GM18520 (cell line): Measurements from ENCODE around the gene LEMD3.
A peak's percentile ranks its signal among the peaks of the same experiment; 100 is the strongest.

Experiments used
- ATAC-seq: cut with Tn5 transposase; IDR thresholded peaks from one replicate; pipeline ENCODE4 v1.9.1; 2021; ENCODE audit not compliant: unreplicated experiment

Gene LEMD3

GRCh38 chr12:65169320-65170208 lies at the start of gene LEMD3:
Gene LEMD3 (plus strand): TSS chr12:65169583. CDS start chr12:65169597, 14 bp downstream.
- peak; percentile 91 for ATAC-seq

- no peak for ATAC-seq
Measured at GRCh38 chr12:65121049-65121955, 48.1 kb upstream of the LEMD3 start, which contains the start of gene WIF1. Gene WIF1 (minus strand): TSS chr12:65121305. CDS start chr12:65121191, 114 bp downstream.

- ATAC-seq, result no peak
Measured at GRCh38 chr12:65121956-65122469, 47.4 kb upstream of the LEMD3 start.

- ATAC-seq, result no peak
Measured at GRCh38 chr12:65122703-65123102, 46.7 kb upstream of the LEMD3 start.

GRCh38 chr12:65123435-65124063 lies 45.8 kb upstream of the LEMD3 start:
- no peak for ATAC-seq

GRCh38 chr12:65125247-65125646 lies 44.1 kb upstream of the LEMD3 start:
- no peak for ATAC-seq

- ATAC-seq, result no peak
Measured at GRCh38 chr12:65125975-65126374, 43.4 kb upstream of the LEMD3 start.

GRCh38 chr12:65126482-65126881 lies 42.9 kb upstream of the LEMD3 start:
- no peak for ATAC-seq

GRCh38 chr12:65133879-65134278 lies 35.5 kb upstream of the LEMD3 start:
- ATAC-seq, result no peak

- ATAC-seq, result no peak
Measured at GRCh38 chr12:65139389-65139788, 30.0 kb upstream of the LEMD3 start.

- no peak for ATAC-seq
Measured at GRCh38 chr12:65140738-65141137, 28.6 kb upstream of the LEMD3 start.

GRCh38 chr12:65147312-65147905 lies 22.0 kb upstream of the LEMD3 start:
- no peak for ATAC-seq

GRCh38 chr12:65152012-65152411 lies 17.4 kb upstream of the LEMD3 start:
- ATAC-seq, result no peak

GRCh38 chr12:65152596-65152995 lies 16.8 kb upstream of the LEMD3 start:
- no peak for ATAC-seq

GRCh38 chr12:65155784-65156183 lies 13.6 kb upstream of the LEMD3 start:
- no peak for ATAC-seq

- peak; percentile 82 for ATAC-seq
Measured at GRCh38 chr12:65156366-65156841, 13.0 kb upstream of the LEMD3 start.

- ATAC-seq, result no peak
Measured at GRCh38 chr12:65157091-65157490, 12.3 kb upstream of the LEMD3 start.

GRCh38 chr12:65162609-65163008 lies 6.8 kb upstream of the LEMD3 start:
- ATAC-seq, result peak; percentile 40

- ATAC-seq, result no peak
Measured at GRCh38 chr12:65164244-65164643, 5.1 kb upstream of the LEMD3 start.

GRCh38 chr12:65164774-65165173 lies 4.6 kb upstream of the LEMD3 start:
- no peak for ATAC-seq
